HepG2 (cell line): ENCODE measurements around the gene ABTB2. TPM values are rescaled to one million over a fixed set of nuclear protein-coding genes. Genes with fewer than 3 reads are reported as not detected.
A peak's percentile ranks its signal among the peaks of the same experiment; 100 is the strongest.

Experiments used
- CBFB ChIP-seq: sonication (generic); formaldehyde crosslinking; IDR thresholded peaks from 2 replicates; pipeline ENCODE4 v1.4.0; 2020; ENCODE audit warnings: missing genetic modification reagents
- EED ChIP-seq: sonication (generic); formaldehyde crosslinking; IDR thresholded peaks from 2 replicates; pipeline ENCODE4 v1.5.0; 2020; ENCODE audit warnings: mild to moderate bottlenecking, missing genetic modification reagents
- HDAC6 ChIP-seq: fragments of 200-600 bp; sonication (generic); IDR thresholded peaks from 2 replicates; pipeline ENCODE4 v1.7.0; 2017; ENCODE audit warnings: mild to moderate bottlenecking, antibody characterized with exemption, low read length, low read depth
- HMG20A ChIP-seq: IDR thresholded peaks from 2 replicates; pipeline ENCODE4 v1.6.1; 2016; ENCODE audit warnings: borderline replicate concordance
- POGZ ChIP-seq: sonication (generic); formaldehyde crosslinking; IDR thresholded peaks from 2 replicates; pipeline ENCODE4 v1.4.0; 2020; ENCODE audit warnings: mild to moderate bottlenecking, missing genetic modification reagents
- TOPORS ChIP-seq: sonication (generic); formaldehyde crosslinking; IDR thresholded peaks from 2 replicates; pipeline ENCODE4 v1.8.0; 2023; ENCODE audit warnings: mild to moderate bottlenecking, missing genetic modification reagents
- ZNF251 ChIP-seq: sonication (generic); formaldehyde crosslinking; IDR thresholded peaks from 2 replicates; pipeline ENCODE4 v1.9.0; 2021; ENCODE audit warnings: mild to moderate bottlenecking, missing genetic modification reagents
- ZNF724P ChIP-seq: sonication (generic); formaldehyde crosslinking; IDR thresholded peaks from 2 replicates; pipeline ENCODE4 v1.8.0; 2022; ENCODE audit warnings: missing genetic modification reagents, borderline replicate concordance
- polyA plus RNA-seq, 8 experiments: library from polyadenylated mRNA; depleted of rRNA in 3 of 8; stranded (reverse) in 7 of 8; unstranded in 1 of 8; fragments of >200 nt; fragmentation: Illumina TruSeq in 4 of 8; extraction: Trizol in 4 of 8; gene quantifications; 2 replicates each; pipeline versions ENCODE4 v1.2.1 to v1.2.3, GENCODE V29; 2011 to 2016; ENCODE audit warnings: low read depth in 4 of 8, missing spikeins in 1 of 8, mixed read lengths in 1 of 8; ENCODE audit not compliant: insufficient read depth in 1 of 8
- total RNA-seq, 5 experiments: library from RNA; depleted of rRNA; stranded (reverse); fragments of >200 nt; fragmentation: Illumina TruSeq; extraction: Trizol; gene quantifications; 2 replicates each; pipeline ENCODE4 v1.2.3, GENCODE V29; 2016; ENCODE audit warnings: low read depth in 1 of 5
- TF ChIP-seq, protein P1 (sequence below): sonication (generic); formaldehyde crosslinking; IDR thresholded peaks from 2 replicates; pipeline ENCODE4 v1.4.0; 2020; ENCODE audit warnings: mild to moderate bottlenecking, missing genetic modification reagents
- TF ChIP-seq, protein P2 (sequence below): sonication (generic); formaldehyde crosslinking; IDR thresholded peaks from 2 replicates; pipeline ENCODE4 v1.9.0; 2021; ENCODE audit warnings: mild to moderate bottlenecking, missing genetic modification reagents
- TF ChIP-seq, protein P3 (sequence below): sonication (generic); formaldehyde crosslinking; IDR thresholded peaks from 2 replicates; pipeline ENCODE4 v1.5.0; 2020; ENCODE audit warnings: mild to moderate bottlenecking, missing genetic modification reagents, borderline replicate concordance
- TF ChIP-seq, protein P4 (sequence below): sonication (generic); formaldehyde crosslinking; IDR thresholded peaks from 2 replicates; pipeline ENCODE4 v1.4.0; 2020; ENCODE audit warnings: missing genetic modification reagents

The ABTB2 gene
- total and polyA plus RNA-seq, 2 of the 13 experiments (the other 11 are each of a cell fraction or from before 2014, with no cell fraction given) = 5.1 to 15.4 TPM

DNA sequence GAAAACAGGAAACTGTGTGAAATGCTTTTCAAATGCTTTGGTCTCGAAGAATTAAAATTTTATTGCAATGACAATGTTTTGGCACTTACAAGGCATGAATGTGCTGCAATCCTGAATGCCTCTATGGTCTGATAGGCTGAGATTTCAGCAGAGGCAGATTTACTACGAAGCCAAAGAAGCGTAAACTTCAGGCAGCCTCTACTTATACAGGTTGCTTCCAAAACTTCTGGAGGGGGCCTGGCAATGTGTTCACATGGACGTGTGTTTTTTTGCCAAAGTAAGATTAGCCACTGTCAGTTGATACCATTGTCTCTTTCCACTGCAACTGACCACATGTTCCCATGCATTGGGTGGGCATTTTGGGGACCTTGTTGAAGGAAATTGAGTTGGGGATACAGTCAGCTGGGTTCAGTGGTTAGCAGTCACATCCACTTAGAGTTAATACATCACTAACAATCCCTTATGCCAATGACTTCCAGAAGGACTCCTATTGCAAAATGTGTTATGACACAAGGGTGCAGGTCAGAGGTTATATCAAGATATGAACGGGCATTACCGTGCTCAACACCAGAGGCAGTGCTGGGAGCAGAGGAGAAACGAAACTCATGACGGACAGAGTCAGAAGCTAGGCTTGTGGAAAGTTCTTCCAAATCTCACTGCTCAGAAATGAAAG is 48.8 kb downstream of the ABTB2 start (continued):
- TF ChIP-seq, protein P1, sequence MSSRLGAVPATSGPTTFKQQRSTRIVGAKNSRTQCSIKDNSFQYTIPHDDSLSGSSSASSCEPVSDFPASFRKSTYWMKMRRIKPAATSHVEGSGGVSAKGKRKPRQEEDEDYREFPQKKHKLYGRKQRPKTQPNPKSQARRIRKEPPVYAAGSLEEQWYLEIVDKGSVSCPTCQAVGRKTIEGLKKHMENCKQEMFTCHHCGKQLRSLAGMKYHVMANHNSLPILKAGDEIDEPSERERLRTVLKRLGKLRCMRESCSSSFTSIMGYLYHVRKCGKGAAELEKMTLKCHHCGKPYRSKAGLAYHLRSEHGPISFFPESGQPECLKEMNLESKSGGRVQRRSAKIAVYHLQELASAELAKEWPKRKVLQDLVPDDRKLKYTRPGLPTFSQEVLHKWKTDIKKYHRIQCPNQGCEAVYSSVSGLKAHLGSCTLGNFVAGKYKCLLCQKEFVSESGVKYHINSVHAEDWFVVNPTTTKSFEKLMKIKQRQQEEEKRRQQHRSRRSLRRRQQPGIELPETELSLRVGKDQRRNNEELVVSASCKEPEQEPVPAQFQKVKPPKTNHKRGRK (CRISPR knock-in tag) = no peak
- TF ChIP-seq EED (CRISPR knock-in tag) (no peak), POGZ (CRISPR knock-in tag) (peak; percentile 46; the same call in 1 of the 2 replicates), ZNF724P (no peak), HMG20A (peak; percentile 75; the same call in 1 of the 2 replicates), TOPORS (CRISPR knock-in tag) (no peak), CBFB (CRISPR knock-in tag) (0 out of 2 replicates have a peak, but pooled peaks have one; percentile 48), HDAC6 (no peak), ZNF251 (no peak)
- TF ChIP-seq, protein P2, sequence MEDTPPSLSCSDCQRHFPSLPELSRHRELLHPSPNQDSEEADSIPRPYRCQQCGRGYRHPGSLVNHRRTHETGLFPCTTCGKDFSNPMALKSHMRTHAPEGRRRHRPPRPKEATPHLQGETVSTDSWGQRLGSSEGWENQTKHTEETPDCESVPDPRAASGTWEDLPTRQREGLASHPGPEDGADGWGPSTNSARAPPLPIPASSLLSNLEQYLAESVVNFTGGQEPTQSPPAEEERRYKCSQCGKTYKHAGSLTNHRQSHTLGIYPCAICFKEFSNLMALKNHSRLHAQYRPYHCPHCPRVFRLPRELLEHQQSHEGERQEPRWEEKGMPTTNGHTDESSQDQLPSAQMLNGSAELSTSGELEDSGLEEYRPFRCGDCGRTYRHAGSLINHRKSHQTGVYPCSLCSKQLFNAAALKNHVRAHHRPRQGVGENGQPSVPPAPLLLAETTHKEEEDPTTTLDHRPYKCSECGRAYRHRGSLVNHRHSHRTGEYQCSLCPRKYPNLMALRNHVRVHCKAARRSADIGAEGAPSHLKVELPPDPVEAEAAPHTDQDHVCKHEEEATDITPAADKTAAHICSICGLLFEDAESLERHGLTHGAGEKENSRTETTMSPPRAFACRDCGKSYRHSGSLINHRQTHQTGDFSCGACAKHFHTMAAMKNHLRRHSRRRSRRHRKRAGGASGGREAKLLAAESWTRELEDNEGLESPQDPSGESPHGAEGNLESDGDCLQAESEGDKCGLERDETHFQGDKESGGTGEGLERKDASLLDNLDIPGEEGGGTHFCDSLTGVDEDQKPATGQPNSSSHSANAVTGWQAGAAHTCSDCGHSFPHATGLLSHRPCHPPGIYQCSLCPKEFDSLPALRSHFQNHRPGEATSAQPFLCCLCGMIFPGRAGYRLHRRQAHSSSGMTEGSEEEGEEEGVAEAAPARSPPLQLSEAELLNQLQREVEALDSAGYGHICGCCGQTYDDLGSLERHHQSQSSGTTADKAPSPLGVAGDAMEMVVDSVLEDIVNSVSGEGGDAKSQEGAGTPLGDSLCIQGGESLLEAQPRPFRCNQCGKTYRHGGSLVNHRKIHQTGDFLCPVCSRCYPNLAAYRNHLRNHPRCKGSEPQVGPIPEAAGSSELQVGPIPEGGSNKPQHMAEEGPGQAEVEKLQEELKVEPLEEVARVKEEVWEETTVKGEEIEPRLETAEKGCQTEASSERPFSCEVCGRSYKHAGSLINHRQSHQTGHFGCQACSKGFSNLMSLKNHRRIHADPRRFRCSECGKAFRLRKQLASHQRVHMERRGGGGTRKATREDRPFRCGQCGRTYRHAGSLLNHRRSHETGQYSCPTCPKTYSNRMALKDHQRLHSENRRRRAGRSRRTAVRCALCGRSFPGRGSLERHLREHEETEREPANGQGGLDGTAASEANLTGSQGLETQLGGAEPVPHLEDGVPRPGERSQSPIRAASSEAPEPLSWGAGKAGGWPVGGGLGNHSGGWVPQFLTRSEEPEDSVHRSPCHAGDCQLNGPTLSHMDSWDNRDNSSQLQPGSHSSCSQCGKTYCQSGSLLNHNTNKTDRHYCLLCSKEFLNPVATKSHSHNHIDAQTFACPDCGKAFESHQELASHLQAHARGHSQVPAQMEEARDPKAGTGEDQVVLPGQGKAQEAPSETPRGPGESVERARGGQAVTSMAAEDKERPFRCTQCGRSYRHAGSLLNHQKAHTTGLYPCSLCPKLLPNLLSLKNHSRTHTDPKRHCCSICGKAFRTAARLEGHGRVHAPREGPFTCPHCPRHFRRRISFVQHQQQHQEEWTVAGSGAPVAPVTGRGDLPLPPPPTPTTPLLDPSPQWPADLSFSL (CRISPR knock-in tag) = no peak
- TF ChIP-seq, protein P3, sequence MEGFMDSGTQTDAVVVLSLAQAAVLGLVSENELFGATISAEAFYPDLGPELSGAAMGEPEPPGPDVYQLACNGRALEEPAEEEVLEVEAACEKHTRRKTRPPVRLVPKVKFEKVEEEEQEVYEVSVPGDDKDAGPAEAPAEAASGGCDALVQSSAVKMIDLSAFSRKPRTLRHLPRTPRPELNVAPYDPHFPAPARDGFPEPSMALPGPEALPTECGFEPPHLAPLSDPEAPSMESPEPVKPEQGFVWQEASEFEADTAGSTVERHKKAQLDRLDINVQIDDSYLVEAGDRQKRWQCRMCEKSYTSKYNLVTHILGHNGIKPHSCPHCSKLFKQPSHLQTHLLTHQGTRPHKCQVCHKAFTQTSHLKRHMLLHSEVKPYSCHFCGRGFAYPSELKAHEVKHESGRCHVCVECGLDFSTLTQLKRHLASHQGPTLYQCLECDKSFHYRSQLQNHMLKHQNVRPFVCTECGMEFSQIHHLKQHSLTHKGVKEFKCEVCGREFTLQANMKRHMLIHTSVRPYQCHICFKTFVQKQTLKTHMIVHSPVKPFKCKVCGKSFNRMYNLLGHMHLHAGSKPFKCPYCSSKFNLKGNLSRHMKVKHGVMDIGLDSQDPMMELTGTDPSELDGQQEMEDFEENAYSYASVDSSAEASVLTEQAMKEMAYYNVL = no peak
- TF ChIP-seq, protein P4, sequence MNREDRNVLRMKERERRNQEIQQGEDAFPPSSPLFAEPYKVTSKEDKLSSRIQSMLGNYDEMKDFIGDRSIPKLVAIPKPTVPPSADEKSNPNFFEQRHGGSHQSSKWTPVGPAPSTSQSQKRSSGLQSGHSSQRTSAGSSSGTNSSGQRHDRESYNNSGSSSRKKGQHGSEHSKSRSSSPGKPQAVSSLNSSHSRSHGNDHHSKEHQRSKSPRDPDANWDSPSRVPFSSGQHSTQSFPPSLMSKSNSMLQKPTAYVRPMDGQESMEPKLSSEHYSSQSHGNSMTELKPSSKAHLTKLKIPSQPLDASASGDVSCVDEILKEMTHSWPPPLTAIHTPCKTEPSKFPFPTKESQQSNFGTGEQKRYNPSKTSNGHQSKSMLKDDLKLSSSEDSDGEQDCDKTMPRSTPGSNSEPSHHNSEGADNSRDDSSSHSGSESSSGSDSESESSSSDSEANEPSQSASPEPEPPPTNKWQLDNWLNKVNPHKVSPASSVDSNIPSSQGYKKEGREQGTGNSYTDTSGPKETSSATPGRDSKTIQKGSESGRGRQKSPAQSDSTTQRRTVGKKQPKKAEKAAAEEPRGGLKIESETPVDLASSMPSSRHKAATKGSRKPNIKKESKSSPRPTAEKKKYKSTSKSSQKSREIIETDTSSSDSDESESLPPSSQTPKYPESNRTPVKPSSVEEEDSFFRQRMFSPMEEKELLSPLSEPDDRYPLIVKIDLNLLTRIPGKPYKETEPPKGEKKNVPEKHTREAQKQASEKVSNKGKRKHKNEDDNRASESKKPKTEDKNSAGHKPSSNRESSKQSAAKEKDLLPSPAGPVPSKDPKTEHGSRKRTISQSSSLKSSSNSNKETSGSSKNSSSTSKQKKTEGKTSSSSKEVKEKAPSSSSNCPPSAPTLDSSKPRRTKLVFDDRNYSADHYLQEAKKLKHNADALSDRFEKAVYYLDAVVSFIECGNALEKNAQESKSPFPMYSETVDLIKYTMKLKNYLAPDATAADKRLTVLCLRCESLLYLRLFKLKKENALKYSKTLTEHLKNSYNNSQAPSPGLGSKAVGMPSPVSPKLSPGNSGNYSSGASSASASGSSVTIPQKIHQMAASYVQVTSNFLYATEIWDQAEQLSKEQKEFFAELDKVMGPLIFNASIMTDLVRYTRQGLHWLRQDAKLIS (CRISPR knock-in tag) = no peak
